ENCODE data around the gene NCL. TPM values are rescaled to one million over a fixed set of nuclear protein-coding genes. Genes with fewer than 3 reads are reported as not detected.

NCL gene
- total RNA-seq, 1 donor from 2014 or later = 346 TPM

DNA sequence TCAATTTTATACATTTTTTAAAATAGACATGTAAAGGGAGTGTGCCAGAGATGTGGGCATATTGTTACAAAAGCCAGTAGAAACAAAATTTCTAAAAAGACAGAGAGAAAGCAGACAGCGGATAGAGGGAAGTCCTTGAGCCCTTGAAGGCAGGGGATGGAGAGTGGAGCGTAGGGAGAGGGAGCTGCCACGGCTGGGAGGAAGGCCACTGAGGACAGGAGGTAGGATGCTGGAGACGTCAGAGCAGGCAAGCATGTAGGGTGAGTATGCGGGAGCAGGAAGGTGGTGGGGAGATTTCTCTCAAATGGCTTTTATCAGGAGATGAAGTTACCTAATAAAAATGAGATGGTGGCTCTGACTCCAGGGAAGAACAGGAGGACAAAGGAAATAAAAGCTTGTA, 24.0 kb upstream of the NCL start:
- TF ChIP-seq, protein P1, sequence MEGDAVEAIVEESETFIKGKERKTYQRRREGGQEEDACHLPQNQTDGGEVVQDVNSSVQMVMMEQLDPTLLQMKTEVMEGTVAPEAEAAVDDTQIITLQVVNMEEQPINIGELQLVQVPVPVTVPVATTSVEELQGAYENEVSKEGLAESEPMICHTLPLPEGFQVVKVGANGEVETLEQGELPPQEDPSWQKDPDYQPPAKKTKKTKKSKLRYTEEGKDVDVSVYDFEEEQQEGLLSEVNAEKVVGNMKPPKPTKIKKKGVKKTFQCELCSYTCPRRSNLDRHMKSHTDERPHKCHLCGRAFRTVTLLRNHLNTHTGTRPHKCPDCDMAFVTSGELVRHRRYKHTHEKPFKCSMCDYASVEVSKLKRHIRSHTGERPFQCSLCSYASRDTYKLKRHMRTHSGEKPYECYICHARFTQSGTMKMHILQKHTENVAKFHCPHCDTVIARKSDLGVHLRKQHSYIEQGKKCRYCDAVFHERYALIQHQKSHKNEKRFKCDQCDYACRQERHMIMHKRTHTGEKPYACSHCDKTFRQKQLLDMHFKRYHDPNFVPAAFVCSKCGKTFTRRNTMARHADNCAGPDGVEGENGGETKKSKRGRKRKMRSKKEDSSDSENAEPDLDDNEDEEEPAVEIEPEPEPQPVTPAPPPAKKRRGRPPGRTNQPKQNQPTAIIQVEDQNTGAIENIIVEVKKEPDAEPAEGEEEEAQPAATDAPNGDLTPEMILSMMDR (IDR thresholded peaks at IDR 0.05; ENCODE audit: unreplicated experiment) = no peak
- no peak for DNase-seq (ENCODE audit: low spot score)
- Mint-ChIP-seq H3K4me1 (ENCODE audit: unreplicated experiment) (no peaks in the 10 kb centered on the region), H3K27ac (ENCODE audit: unreplicated experiment) (no peak overlapping the region), H3K27me3 (ENCODE audit: unreplicated experiment) (peaks cover 5% of the 10 kb centered on the region), H3K9me3 (ENCODE audit: unreplicated experiment) (peaks cover 4% of the 10 kb centered on the region), H3K36me3 (ENCODE audit: low read depth, unreplicated experiment) (peaks cover 8% of the 10 kb centered on the region), H3K4me3 (ENCODE audit: unreplicated experiment) (no peak overlapping the region)

DNA sequence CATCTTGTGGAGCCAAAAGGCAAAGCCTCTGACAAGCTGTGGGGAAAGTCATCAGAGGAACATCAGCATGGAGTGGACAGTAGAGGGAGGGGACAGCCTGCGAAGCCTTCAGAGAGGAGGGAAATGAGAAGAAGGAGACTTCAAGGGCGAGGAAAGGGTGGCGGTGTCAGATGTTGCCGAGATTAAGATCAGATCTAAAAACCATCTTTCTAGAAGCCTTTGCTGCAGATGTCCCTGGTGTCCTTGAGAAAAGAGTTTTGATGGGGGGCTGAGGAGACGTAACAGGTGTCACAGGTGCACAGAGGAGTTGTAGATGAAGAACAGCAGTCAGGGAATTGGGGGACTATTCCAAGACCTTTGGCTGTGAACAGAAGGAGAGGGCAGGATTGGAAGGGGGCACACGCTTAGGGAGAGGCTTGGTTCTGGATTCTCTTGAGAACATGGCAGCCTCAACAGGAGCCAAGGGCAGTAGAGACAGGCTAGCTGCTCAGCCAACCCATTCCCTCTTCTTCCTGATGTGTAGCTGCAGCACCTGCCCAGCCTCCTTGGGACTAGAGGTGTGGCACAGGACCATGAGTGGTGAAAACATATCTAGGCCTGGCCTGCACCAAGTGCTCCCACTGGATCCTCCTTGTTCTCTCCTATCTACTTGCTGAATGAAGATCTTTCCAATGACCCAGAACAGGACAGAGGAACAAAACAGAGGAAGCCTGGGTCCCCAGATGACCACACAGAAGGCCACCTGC, 22.7 kb upstream of the NCL start:
- TF ChIP-seq, protein P1 (IDR thresholded peaks at IDR 0.05; ENCODE audit: unreplicated experiment) = no peak
- Mint-ChIP-seq H3K27me3 (ENCODE audit: unreplicated experiment) (peaks cover 5% of the 10 kb centered on the region), H3K4me3 (ENCODE audit: unreplicated experiment) (no peak overlapping the region), H3K27ac (ENCODE audit: unreplicated experiment) (no peak overlapping the region), H3K9me3 (ENCODE audit: unreplicated experiment) (peaks cover 4% of the 10 kb centered on the region), H3K4me1 (ENCODE audit: unreplicated experiment) (peaks cover 2% of the 10 kb centered on the region), H3K36me3 (ENCODE audit: low read depth, unreplicated experiment) (peaks cover 8% of the 10 kb centered on the region)
- DNase-seq (ENCODE audit: low spot score) = no peak

DNA sequence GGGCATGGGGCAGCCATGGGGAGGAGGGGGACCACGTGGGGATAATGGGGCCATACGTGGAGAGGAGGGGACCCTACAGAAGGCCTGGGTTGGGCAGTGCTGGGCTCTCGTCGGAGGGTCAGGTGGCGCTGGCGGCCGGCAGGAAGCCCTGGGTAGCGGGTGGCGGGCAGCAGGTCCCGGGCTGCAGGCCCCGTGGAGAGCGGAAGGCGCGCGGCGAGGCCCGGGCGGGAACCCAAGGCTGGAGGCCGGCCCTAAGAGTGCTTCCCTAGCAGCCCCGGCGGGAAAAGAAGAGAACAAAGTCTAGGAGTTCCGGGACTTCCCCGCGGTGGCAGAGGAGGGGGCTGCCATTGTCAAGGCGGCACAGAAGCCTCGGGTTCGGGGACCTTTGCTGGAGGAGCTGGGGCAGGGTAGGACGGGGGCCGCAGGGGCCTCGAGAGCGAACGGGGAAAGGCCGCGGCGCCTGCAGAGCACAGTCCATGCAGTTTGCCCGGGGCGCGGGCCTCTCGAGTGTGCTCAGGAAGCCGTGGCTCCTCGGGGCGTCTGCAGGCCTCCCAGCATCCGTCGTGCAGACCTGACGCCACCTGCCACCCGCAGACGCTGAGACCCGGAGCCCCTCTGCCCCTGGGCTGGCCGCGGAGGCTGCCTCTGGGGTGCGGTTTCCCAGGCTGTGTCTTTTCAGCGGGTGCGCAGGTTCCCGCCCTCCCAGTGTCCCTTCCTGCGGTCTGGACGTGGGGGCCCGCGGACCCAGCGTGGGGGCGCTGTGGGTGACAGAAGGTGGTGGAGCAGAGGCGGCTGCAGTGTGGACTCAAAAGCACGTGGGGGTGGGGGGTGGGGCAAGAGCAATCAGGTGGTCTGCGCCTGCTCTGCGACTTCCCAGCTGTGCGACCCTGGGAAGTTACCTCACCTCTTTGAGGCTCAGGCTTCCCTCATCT, 19.4 kb upstream of the NCL start:
- no peak for DNase-seq (ENCODE audit: low spot score)
- peaks cover 4% of the 10 kb centered on the region for H3K9me3 Mint-ChIP-seq (ENCODE audit: unreplicated experiment)
- H3K4me3 Mint-ChIP-seq (ENCODE audit: unreplicated experiment) = no peak overlapping the region
- H3K4me1 Mint-ChIP-seq (ENCODE audit: unreplicated experiment) = peaks cover 2% of the 10 kb centered on the region
- TF ChIP-seq, protein P1 (IDR thresholded peaks at IDR 0.05; ENCODE audit: unreplicated experiment) = no peak
- peaks cover 5% of the 10 kb centered on the region for H3K36me3 Mint-ChIP-seq (ENCODE audit: low read depth, unreplicated experiment)
- no peak overlapping the region for H3K27ac Mint-ChIP-seq (ENCODE audit: unreplicated experiment)
- H3K27me3 Mint-ChIP-seq (ENCODE audit: unreplicated experiment) = peaks cover 5% of the 10 kb centered on the region

DNA sequence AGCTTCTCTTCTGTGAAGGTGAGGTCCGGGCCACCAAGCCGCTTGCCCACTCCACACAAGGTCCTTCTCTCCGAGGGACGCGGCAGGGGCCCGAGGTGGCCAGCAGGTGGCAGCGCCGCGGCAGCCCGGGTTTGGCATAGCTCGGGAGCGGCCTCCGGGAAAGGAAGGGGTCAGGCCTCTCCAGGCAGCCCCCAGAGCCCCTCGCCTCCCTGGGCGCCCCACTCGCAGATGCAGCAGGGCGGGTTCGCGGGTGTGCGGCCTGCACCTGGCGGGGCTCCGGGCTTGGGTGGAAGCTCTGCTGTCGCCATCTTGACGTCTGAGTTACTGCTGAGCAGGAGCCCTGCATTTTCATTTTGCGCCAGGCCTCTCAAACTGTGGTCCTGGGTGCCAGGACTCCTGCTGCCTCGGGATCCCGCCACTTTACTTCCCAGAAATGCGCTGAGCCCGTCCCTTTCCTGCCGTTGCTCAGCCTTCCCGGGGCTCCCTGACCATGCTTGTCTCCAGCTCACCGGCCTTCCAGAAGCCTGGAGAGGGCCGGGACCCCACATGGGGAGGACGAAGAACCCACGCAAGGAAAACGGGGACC, 18.6 kb upstream of the NCL start:
- no peaks in the 10 kb centered on the region for H3K9me3 Mint-ChIP-seq (ENCODE audit: unreplicated experiment)
- H3K36me3 Mint-ChIP-seq (ENCODE audit: low read depth, unreplicated experiment) = no peaks in the 10 kb centered on the region
- TF ChIP-seq, protein P1 (IDR thresholded peaks at IDR 0.05; ENCODE audit: unreplicated experiment) = peak; percentile 75
- no peak overlapping the region for H3K4me3 Mint-ChIP-seq (ENCODE audit: unreplicated experiment)
- H3K27ac Mint-ChIP-seq (ENCODE audit: unreplicated experiment) = no peak overlapping the region
- peak; percentile 84 for DNase-seq (ENCODE audit: low spot score)
- peaks cover 5% of the 10 kb centered on the region for H3K27me3 Mint-ChIP-seq (ENCODE audit: unreplicated experiment)
- peaks cover 2% of the 10 kb centered on the region for H3K4me1 Mint-ChIP-seq (ENCODE audit: unreplicated experiment)
